Stimulated activated CD4-positive, alpha-beta T cell treated with anti-CD3 and anti-CD28 coated beads, Interleukin-4, amount 100 ng/mL, for 1 hour (primary cell): ENCODE results near the gene CRYM.
"Not testable (repeated sequence)": the region's sequence is repeated elsewhere in the genome, so short reads cannot be mapped to it uniquely, and the experiment has no call there.

Source experiments
- DNase-seq: peaks from one replicate; pipeline ENCODE4 v3.0.0-alpha.2; 2020

Gene CRYM

DNA sequence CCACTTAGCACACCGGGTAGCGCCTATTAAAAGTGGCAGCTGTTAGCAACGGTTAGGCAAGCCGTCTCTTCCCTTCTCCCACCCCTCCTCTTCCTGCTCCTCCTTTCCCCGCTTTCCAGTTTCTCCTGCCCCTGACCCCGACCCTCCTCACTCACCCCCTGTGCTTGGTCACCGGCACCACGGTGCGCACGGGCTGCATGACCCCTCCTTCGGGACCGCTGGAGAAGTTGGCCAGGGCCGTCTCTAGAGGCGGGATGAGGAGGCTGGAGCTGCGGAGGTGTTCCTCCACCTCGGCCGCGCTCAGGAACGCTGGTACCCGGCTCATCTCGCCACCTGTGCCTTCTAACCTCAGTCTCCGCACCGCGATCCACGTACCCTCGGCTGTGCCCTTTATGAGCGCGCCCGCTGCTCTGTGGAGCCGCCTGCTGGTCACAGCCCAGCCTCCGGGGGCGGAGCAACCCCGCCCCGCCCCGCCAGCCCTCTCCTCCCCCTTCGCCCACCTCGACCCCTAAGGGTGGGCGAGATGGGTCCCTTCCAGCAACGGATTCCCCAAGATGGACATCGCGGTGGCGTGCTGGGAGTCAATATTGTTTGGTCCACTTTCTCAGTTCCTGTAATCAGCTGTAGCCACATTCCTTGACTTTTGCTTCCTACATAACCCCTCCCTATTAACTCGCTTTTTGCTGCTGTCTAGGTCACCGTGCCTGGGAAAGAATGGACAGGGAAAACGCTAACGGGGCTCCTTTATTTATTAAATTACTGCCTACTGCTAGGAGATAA, at the start of gene CRYM:
Gene CRYM, minus strand, starts transcription at position 364 of the 780 bp plus-strand sequence. Its CDS starts 39 bp downstream, at position 325.
- DNase-seq = peak; percentile 58

DNA sequence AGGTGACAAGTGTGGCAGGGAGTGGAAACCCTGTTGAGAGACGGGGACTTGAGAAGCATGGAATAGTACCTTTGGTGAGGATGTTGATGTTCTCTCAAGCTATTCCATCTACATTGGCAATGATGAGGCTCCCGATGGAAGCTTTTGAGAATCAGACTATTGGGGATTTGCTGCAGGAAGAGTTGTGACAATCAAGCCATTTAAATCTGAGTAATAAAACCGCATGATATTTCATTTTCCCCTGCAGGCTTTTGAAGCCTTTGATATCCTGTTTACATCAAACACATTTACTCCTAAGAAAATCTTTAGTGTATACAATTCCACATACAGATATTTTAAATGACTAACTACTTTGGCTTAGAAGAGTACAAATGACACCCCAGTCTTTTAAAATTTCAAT, 49.0 kb upstream of the CRYM start:
- no peak for DNase-seq

GRCh38 chr16:21326459-21326858, 48.4 kb upstream of the CRYM start:
- DNase-seq = no peak

DNA sequence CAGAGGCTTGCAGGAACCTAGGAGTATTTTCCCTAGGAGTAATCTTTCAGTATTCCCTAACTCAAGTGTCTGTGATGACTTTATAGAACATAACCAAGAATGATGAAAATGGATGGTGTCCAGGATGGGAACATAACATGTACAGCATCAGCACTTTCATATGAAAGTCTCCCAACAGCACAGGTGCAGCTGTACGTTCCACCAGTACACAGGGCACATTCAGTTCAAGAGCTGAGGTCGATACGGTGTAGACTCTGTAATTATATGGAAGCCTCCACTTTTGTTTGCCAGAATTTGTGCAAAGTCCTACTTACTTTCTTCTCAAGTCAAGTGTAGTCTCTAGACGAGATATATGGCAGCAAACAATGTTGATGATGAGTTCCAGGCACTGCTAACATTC, 46.2 kb upstream of the CRYM start:
- DNase-seq = no peak

GRCh38 chr16:21322251-21322650, 44.2 kb upstream of the CRYM start:
- DNase-seq = not testable (repeated sequence)

DNA sequence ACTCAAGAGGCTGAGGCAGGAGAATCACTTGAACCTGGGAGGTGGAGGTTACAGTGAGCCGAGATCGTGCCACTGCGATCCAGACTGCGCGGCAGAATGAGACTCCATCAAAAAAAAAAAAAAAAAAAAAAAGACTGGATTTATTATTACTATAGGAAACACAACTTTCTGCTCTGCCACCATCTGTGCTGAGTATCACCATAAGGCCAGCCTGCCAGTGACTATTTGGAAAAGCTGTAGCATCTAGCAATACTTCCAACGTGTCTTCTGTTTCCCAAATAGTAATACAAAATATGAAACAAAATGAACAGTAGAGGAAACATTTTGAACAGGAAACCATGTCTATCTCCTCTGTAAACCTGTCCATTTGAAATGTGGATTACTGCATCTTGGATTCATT, 43.6 kb upstream of the CRYM start:
- DNase-seq = no peak

- DNase-seq = no peak
These were observed 36.2 kb upstream of the CRYM start for GRCh38 chr16:21314339-21314738.

GRCh38 chr16:21312863-21313372, 34.8 kb upstream of the CRYM start:
- DNase-seq = not testable (repeated sequence)

- DNase-seq = not testable (repeated sequence)
These were observed 34.0 kb upstream of the CRYM start for GRCh38 chr16:21312046-21312445.

- not testable (repeated sequence) for DNase-seq
These were observed 28.6 kb upstream of the CRYM start for GRCh38 chr16:21306712-21307111.

DNA sequence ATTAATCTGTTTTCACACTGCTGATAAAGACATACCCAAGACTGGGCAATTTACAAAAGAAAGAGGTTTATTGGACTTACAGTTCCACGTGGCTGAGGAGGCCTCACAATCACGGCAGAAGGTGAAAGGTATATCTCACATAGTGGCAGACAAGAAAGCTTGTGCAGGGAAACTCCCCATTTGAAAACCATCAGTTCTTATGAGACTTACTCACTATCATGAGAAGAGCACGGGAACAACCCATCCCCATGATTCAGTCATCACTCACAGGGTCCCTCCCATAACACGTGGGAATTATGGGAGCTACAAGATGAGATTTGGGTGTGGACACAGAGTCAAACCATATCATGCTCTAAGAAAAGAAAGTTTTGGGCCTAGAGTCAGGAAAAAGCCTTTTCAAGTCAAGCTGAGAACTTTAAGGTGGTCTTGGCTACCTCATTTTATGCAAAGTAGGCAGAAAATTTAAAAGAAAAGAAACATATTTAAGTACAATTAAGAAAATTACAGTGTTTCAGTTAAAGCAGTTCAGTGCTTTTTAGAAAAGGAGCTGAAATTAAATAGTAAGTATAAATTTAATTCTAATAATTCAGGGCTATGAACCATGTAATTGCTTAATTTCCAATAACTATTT, 24.9 kb upstream of the CRYM start:
- no peak for DNase-seq

DNA sequence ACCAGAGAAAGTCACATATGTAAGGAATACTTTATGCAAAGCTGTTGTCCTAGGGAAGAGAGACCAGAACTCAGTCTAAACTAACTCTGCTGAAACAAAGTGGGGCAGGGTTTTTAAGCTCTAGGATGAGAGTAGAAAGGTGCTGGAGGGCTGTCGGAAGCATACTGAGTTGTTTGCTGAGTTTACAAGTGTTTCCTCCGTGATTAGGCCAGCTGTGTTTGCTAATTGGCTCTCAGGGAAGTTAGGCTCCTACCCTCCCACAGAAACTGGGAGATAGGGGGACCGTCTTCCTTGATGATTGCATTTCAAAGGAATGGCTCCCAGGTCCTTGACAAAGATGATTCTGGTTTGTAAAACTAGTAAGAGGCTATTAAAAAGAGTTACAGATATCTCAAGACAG, 24.4 kb upstream of the CRYM start:
- no peak for DNase-seq

- DNase-seq = no peak
These were observed 23.8 kb upstream of the CRYM start for GRCh38 chr16:21301895-21302291.

DNA sequence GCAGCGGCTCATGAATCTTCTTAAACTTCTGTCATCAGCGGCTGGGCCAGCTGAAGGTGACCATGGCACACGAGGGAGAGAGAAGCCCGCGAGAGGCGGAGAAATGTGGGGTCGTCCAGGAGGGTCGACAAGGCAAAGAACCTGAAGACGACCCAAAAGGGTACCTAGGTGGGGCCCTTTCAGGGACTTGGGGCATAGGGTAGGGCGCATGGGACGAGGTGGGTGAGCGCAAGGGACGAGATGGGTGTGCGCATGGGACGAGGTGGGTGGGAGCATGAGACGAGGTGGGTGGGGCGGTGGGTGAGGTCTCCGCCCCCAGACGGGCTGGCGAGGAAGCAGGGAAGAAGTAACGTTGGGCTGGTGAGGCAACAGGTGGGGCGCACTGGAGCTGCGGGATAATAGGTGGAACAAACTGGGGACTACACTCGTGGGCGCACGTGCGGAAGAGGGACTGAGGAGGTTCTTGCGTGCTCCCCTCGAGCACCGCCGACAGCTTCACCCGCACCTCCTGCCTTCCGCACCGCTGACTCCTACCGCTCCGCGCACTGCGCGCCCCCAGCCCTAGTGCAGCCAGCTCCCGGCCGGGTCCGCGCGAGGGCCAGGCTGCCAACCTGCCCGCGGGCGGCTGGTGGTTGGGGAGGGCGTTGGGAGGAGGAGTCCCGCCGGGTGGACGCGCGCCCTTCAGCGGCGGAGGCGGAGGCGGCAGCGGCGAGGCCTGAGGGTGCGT, 23.2 kb upstream of the CRYM start:
- peak; percentile 41 for DNase-seq

GRCh38 chr16:21300309-21301167, 22.4 kb upstream of the CRYM start:
- peak; percentile 51 for DNase-seq

DNA sequence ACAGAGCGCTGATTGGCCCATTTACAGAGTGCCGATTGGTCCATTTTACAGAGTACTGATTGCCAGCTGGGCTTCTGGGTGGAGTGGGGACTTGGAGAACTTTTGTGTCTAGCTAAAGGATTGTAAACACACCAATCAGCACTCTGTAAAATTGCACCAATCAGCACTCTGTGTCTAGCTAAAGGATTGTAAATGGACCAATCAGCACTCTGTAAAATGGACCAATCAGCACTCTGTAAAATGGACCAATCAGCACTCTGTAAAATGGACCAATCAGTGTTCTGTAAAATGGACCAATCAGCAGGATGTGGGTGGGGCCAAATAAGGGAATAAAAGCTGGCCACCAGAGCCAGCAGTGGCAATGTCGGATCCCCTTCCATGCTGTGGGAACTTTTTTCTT, 11.7 kb upstream of the CRYM start:
- not testable (repeated sequence) for DNase-seq

- no peak for DNase-seq
These were observed 7.2 kb upstream of the CRYM start for GRCh38 chr16:21285314-21285713.

DNA sequence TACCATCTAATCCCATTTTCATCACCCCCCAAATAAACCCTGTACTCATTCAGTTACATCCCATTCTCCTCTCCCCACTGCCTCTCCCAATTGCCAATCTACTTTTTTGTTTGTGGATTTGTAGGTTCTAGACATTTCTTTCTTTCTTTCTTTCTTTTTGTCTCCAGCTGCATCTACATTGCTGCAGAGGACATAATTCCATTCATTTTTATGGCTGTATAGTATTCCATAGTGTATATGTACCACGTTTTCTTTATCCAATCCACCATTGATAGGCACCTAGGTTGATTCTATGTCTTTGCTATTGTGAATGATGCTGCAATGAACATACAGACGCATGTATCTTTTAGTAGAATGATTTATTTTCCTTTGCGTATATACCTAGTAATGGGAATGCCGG, 6.3 kb upstream of the CRYM start:
- no peak for DNase-seq

DNA sequence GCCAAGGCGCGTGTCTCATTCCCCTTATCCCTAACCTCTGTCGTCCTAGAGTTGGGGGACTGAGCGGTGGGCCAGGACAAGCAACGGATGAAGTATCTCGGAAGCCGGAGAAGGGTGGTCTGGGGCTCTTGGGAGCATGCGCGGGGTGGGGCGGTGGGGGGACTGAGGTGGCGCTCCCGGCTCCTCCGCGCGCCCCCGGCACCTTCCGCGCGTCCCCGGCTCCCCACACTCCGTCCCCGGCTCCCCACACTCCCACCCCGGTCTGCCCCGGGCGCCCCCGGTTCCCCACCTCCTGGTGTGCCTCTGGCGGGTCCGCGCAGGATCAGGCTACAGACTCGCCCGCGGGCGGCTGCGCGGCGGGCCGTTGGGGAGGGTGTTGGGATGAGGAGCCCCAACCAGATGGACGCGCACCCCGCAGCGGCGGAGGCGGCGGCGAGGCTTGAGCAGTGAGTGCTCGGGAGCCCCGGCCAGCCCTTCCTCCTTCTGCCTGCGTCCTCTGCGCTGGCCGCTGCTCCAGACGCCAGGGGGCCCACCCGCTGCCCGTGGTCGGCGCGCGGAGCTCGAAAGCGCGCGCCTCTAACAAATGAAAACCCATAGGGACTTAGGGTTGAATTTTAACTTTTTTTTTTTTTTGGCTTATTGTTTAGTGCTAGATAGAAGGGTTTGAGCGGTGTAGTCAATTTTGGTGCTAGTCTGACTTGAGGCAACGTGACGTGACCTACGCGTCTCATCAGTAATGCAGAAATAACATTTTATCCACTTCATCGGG, 5.6 kb upstream of the CRYM start:
- no peak for DNase-seq

GRCh38 chr16:21281698-21282389, 3.8 kb upstream of the CRYM start:
- no peak for DNase-seq

DNA sequence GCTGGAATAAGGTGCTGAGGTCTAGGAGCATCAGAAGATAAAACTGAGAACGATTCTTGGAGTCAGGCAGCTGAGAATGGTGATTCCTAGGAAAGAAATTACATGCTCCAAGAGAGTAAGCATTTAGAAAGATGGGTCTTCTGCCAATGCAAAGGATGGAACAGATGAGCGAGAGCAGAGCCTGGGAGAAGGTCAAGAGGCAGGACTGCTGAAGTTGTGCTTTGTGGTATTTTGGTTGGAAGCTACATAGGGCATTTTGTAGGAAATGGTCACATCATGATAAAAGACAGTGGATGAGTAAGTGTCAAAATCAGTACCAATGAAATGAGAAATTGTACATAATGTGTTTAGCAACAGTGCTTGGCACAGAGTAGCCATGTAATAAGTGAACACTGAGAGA, 1.4 kb upstream of the CRYM start:
- no peak for DNase-seq
